BJ (cell line): Measurements from ENCODE around the gene PSMB1. TPM values are rescaled to one million over a fixed set of nuclear protein-coding genes. Genes with fewer than 3 reads are reported as not detected.

Experiments used
- CTCF ChIA-PET: fragments of 350-600 bp; formaldehyde crosslinking; extraction: SDS; loops from one replicate; lab custom pipeline; 2021; ENCODE audit warnings: antibody characterized with exemption, inconsistent platforms; lab: Yijun Ruan, JAX
- POLR2A ChIA-PET: fragments of 300-600 bp; sonication (Branson Sonifier 250); formaldehyde crosslinking; extraction: SDS; loops from one replicate; lab custom pipeline; 2021; ENCODE audit warnings: antibody characterized with exemption; lab: Charles Lee
- DNase-seq: peaks from one replicate; pipeline ENCODE4 v3.0.0-alpha.2; 2011; ENCODE audit warnings: low read depth
- H3K27me3 ChIP-seq: 2 replicates; pipeline ENCODE4 v1.6.0; 2011; ENCODE audit warnings: low read length; ENCODE audit not compliant: control insufficient read depth, insufficient read depth
- H3K36me3 ChIP-seq: 2 replicates; pipeline ENCODE4 v1.5.1; 2011; ENCODE audit warnings: low read length; ENCODE audit not compliant: control insufficient read depth, insufficient read depth
- H3K4me3 ChIP-seq: 2 replicates; pipeline ENCODE4 v1.5.1; 2011; ENCODE audit warnings: low read depth, mild to moderate bottlenecking, control low read depth, low read length
- polyA plus RNA-seq: library from polyadenylated mRNA; depleted of rRNA; stranded (reverse); fragments of >200 nt; gene quantifications from 2 replicates; pipeline ENCODE4 v1.2.3, GENCODE V29; 2011
- TF ChIP-seq, protein P1 (sequence below): IDR thresholded peaks from 2 replicates; pipeline ENCODE4 v1.5.1; 2011; ENCODE audit warnings: low read depth, mild to moderate bottlenecking, control low read depth, inconsistent platforms, low read length, moderate library complexity; ENCODE audit not compliant: insufficient read depth

Gene PSMB1
- polyA plus RNA-seq, 1 experiment = 344 TPM

DNA sequence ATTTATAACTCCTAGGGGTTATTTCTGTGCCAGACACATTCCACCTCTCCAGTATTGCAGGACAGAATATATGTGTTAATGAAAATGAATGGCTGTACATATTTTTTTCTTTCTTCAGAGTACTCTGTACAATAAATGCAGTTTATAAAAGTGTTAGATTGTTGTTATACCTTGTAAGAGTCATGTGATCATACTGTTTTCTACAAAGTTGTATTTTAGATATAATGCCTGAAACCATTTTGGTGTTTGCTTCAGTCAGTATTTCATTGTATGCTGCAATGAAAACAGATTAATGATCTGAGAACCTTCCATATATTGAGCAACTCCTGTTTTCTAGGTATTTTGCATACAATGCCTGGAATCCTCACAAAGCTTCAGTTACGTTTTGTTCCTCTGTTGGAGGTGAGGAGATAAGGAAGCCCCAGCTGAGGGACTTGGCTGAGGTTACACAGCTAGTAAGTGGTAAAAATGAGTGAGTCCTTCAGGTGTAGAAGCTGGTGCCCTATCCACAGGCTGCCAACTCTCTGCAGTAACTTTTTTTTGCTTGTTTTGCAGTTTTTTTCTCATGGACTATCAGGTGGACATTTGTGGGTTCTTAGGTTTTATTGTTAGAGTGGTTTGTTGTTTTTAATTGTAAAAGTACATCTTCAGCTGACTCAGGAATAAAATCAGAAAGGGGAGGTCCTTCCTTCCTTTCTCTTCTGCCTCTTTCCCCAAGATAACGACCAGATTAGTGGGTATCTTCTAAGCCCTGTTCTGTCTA is 19.8 kb upstream of the PSMB1 start:
- peaks cover 14% of the 10 kb centered on the region for H3K36me3 ChIP-seq
- H3K27me3 ChIP-seq = no peaks in the 10 kb centered on the region
- H3K4me3 ChIP-seq = no peak overlapping the region
- TF ChIP-seq, protein P1, sequence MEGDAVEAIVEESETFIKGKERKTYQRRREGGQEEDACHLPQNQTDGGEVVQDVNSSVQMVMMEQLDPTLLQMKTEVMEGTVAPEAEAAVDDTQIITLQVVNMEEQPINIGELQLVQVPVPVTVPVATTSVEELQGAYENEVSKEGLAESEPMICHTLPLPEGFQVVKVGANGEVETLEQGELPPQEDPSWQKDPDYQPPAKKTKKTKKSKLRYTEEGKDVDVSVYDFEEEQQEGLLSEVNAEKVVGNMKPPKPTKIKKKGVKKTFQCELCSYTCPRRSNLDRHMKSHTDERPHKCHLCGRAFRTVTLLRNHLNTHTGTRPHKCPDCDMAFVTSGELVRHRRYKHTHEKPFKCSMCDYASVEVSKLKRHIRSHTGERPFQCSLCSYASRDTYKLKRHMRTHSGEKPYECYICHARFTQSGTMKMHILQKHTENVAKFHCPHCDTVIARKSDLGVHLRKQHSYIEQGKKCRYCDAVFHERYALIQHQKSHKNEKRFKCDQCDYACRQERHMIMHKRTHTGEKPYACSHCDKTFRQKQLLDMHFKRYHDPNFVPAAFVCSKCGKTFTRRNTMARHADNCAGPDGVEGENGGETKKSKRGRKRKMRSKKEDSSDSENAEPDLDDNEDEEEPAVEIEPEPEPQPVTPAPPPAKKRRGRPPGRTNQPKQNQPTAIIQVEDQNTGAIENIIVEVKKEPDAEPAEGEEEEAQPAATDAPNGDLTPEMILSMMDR = no peak
- CTCF ChIA-PET = no interaction called here
- POLR2A ChIA-PET = no interaction called here
- no peak for DNase-seq

DNA sequence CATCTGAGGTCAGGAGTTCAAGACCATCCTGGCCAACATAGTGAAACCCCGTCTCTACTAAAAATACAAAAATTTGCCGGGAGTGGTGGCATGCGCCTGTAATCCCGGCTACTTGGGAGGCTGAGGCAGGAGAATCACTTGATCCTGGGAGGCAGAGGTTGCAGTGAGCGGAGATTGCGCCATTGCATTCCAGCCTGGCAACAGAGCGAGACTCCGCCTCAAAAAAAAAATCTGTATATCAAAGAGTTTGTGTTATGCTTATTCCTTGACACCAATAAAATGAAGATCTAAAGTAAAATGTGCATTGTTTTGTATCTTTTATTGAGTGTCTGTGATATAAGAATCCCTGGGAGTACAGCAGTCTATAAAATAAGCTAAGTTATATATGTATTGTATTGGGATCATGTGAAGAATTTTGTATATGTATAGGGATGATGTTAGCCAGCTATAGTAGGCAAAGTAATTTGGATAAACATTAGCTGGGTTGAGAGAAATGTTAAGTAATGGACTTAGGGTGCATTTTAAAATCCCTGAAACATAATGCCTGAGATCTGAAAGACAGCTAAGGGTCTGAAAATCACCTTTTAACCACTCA is 11.9 kb upstream of the PSMB1 start:
- TF ChIP-seq, protein P1 = no peak
- POLR2A ChIA-PET = no interaction called here

DNA sequence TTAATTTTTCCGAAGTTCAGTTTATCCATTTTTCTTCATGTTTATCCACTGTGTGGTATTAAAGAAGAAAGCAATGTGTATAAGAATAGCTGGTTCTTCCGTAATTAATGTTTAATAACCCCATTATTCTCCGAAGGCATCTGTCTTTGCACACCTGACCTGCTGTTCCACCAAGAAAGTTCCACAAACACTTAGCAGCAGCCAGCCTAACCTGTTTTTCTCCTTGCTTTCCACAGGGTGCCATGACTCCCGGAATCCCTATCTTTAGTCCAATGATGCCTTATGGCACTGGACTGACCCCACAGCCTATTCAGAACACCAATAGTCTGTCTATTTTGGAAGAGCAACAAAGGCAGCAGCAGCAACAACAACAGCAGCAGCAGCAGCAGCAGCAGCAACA is 8.4 kb upstream of the PSMB1 start:
- POLR2A ChIA-PET = interaction anchor here (0.5 kb wide), 1 partner anchor 20 kb away, joined by 3 read pairs; no protein-coding TSS in a partner anchor
- Histone ChIP-seq H3K27me3 (no peaks in the 10 kb centered on the region), H3K4me3 (no peak overlapping the region), H3K36me3 (peaks cover 7% of the 10 kb centered on the region)
- TF ChIP-seq, protein P1 = no peak
- DNase-seq = no peak
- CTCF ChIA-PET = interaction anchor here (0.8 to 1.6 kb wide), 2 partner anchors 10 to 730 kb away, joined by 3 read pairs; no protein-coding TSS in a partner anchor

More for the DNA sequence above, 11.9 kb upstream of the PSMB1 start:
- Histone ChIP-seq H3K36me3 (peaks cover 8% of the 10 kb centered on the region), H3K27me3 (no peaks in the 10 kb centered on the region), H3K4me3 (no peak overlapping the region)
- no peak for DNase-seq
- CTCF ChIA-PET = no interaction called here

DNA sequence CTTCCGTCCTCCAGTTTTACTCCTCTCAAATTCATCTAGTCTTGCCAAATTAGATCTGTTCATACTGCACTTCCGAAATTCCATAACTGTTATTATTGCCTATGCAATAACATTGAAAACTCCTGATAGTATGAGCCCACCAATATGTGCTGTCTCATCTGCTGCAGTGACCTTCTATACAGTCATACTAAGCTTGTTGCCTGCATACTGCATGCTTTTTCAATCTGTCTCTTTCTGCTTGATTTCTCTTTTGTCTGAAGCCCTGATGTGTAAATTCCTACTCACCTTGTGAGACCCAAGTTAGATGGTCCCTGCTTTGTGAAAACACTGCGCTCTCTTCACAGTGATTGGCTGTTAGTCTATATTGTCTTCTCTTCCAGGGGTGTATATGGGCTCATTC is 2.2 kb upstream of the PSMB1 start:
- TF ChIP-seq, protein P1 = no peak
- no peak for DNase-seq
- CTCF ChIA-PET = interaction anchor here (0.5 to 1.0 kb wide), 2 partner anchors 25 to 765 kb away, joined by 3 to 5 read pairs; no protein-coding TSS in a partner anchor
- Histone ChIP-seq H3K27me3 (no peaks in the 10 kb centered on the region), H3K4me3 (peak overlapping the region; percentile 96), H3K36me3 (0 out of 2 replicates have a peak, but pooled peaks cover 2% of the 10 kb centered on the region)
- POLR2A ChIA-PET = no interaction called here

DNA sequence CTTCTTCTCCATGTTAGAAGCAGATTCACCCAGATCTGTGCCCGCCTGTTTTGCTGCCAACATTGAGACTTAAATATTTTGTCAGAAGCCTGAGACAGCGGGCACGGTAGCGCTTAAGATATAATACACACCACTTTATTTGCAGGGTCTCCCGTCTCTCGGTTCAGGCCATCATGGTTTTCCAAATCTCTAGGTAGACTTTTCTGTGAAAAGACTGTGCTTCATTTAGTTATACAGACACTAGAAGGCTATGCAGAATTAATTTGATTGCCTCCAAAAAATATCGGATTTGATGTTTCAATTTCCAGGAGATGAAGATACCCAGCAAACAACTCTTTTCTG is 1.7 kb upstream of the PSMB1 start:
- DNase-seq = no peak
- TF ChIP-seq, protein P1 = no peak
- CTCF ChIA-PET = interaction anchor here (0.5 kb wide), 1 partner anchor 26 kb away, joined by 3 read pairs; no protein-coding TSS in a partner anchor
- POLR2A ChIA-PET = no interaction called here
- Histone ChIP-seq H3K4me3 (peak overlapping the region; percentile 96), H3K27me3 (no peaks in the 10 kb centered on the region), H3K36me3 (0 out of 2 replicates have a peak, but pooled peaks cover 2% of the 10 kb centered on the region)
